EL (cell line): Measurements from ENCODE around the gene DENND1A.

Source experiments
- DNase-seq: peaks from one replicate; pipeline ENCODE4 v3.0.0-alpha.2; 2016

Gene DENND1A

GRCh38 chr9:123375469-123376132, 554.3 kb downstream of the DENND1A start:
- peak; percentile 27 for DNase-seq

GRCh38 chr9:123373946-123374345, 556.0 kb downstream of the DENND1A start:
- DNase-seq: no peak

- DNase-seq: no peak
Measured at GRCh38 chr9:123373447-123373923, 556.4 kb downstream of the DENND1A start.

GRCh38 chr9:123372766-123373446, 557.0 kb downstream of the DENND1A start:
- DNase-seq: no peak

- DNase-seq: no peak
Measured at GRCh38 chr9:123371805-123372590, 557.9 kb downstream of the DENND1A start.

- no peak for DNase-seq
Measured at GRCh38 chr9:123371228-123371584, 558.7 kb downstream of the DENND1A start.

- DNase-seq: no peak
Measured at GRCh38 chr9:123370526-123371227, 559.2 kb downstream of the DENND1A start.

GRCh38 chr9:123370108-123370507, 559.8 kb downstream of the DENND1A start:
- no peak for DNase-seq

- DNase-seq: no peak
Measured at GRCh38 chr9:123369296-123369695, 560.6 kb downstream of the DENND1A start.

GRCh38 chr9:123368536-123369153, 561.3 kb downstream of the DENND1A start:
- no peak for DNase-seq

- DNase-seq: no peak
Measured at GRCh38 chr9:123368023-123368422, 561.9 kb downstream of the DENND1A start.

GRCh38 chr9:123365881-123366528, 563.9 kb downstream of the DENND1A start:
- DNase-seq: no peak

- DNase-seq: no peak
Measured at GRCh38 chr9:123365287-123365880, 564.5 kb downstream of the DENND1A start.

GRCh38 chr9:123364241-123364824, 565.6 kb downstream of the DENND1A start:
- peak; percentile 26 for DNase-seq

- no peak for DNase-seq
Measured at GRCh38 chr9:123362856-123363255, 567.1 kb downstream of the DENND1A start.

- DNase-seq: no peak
Measured at GRCh38 chr9:123361731-123362510, 568.0 kb downstream of the DENND1A start.

- no peak for DNase-seq
Measured at GRCh38 chr9:123361086-123361730, 568.7 kb downstream of the DENND1A start.

GRCh38 chr9:123360161-123361085, 569.5 kb downstream of the DENND1A start:
- no peak for DNase-seq

- DNase-seq: no peak
Measured at GRCh38 chr9:123359546-123359945, 570.4 kb downstream of the DENND1A start.
